HCT116 (cell line): ENCODE measurements around the gene CD99L2.

Experiments used
- POLR2A ChIP-seq: IDR thresholded peaks from 2 replicates; pipeline ENCODE4 v1.7.0; 2011; ENCODE audit warnings: borderline replicate concordance; ENCODE audit not compliant: insufficient read depth, insufficient read length; ENCODE audit errors: extremely low read depth
- POLR2AphosphoS5 ChIP-seq: IDR thresholded peaks from 2 replicates; pipeline ENCODE4 v1.6.1; 2011; ENCODE audit warnings: mild to moderate bottlenecking, low read depth, low read length, moderate library complexity
- RAD21 ChIP-seq: IDR thresholded peaks from 2 replicates; pipeline ENCODE4 v1.6.1; 2012; ENCODE audit warnings: low read depth, mild to moderate bottlenecking
- SIN3A ChIP-seq: IDR thresholded peaks from 2 replicates; pipeline ENCODE4 v1.6.1; 2012; ENCODE audit warnings: low read depth
- ZNF274 ChIP-seq: fragments of 200-500 bp; sonication (Bioruptor generic); IDR thresholded peaks from 2 replicates; pipeline ENCODE4 v1.6.1; 2014; ENCODE audit warnings: mild to moderate bottlenecking, low read depth, low read length, inconsistent platforms
- TF ChIP-seq, protein P1 (sequence below): IDR thresholded peaks from 2 replicates; pipeline ENCODE4 v1.6.1; 2012; ENCODE audit warnings: low read depth
- TF ChIP-seq, protein P2 (sequence below), 3 experiments: fragments of 200-600 bp in 1 of 3; sonication (generic) in 1 of 3; IDR thresholded peaks in 2 of 3; conservative IDR thresholded peaks in 1 of 3; 2 replicates each; pipeline ENCODE4 v1.5.1; 2012 to 2017; ENCODE audit warnings: low read depth in 2 of 3, low read length in 2 of 3, antibody characterized with exemption in 1 of 3, borderline replicate concordance in 1 of 3, control low read depth in 1 of 3, mild to moderate bottlenecking in 1 of 3, mixed read lengths in 1 of 3, mixed run types in 1 of 3, moderate library complexity in 1 of 3; ENCODE audit not compliant: insufficient read depth in 1 of 3
- TF ChIP-seq, protein P3 (sequence below): IDR thresholded peaks from 2 replicates; pipeline ENCODE4 v1.6.1; 2012
- TF ChIP-seq, protein P4 (sequence below): IDR thresholded peaks from 2 replicates; pipeline ENCODE4 v1.6.1; 2012

DNA sequence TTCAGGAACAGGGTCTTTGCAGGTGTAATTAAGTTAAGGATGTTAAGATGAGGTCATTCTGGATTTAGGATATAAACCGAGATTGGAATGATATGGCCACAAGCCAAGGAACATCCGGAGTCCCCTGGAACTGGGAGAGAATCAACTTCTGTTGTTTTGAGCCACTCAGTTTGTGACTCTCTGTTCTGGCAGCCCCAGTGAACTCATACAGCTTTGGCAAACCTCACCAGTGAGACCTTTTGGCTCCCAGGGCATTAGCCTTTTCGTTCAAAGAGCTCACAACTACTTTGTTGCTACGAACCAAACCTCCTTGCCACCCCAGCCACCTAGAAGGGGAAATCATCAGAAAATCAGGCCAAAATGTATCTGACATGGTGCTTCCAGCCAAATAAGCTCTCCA, 124.8 kb downstream of the CD99L2 start:
- TF ChIP-seq POLR2A (no peak), POLR2AphosphoS5 (no peak), SIN3A (no peak), ZNF274 (no peak), RAD21 (no peak)
- TF ChIP-seq, protein P1, sequence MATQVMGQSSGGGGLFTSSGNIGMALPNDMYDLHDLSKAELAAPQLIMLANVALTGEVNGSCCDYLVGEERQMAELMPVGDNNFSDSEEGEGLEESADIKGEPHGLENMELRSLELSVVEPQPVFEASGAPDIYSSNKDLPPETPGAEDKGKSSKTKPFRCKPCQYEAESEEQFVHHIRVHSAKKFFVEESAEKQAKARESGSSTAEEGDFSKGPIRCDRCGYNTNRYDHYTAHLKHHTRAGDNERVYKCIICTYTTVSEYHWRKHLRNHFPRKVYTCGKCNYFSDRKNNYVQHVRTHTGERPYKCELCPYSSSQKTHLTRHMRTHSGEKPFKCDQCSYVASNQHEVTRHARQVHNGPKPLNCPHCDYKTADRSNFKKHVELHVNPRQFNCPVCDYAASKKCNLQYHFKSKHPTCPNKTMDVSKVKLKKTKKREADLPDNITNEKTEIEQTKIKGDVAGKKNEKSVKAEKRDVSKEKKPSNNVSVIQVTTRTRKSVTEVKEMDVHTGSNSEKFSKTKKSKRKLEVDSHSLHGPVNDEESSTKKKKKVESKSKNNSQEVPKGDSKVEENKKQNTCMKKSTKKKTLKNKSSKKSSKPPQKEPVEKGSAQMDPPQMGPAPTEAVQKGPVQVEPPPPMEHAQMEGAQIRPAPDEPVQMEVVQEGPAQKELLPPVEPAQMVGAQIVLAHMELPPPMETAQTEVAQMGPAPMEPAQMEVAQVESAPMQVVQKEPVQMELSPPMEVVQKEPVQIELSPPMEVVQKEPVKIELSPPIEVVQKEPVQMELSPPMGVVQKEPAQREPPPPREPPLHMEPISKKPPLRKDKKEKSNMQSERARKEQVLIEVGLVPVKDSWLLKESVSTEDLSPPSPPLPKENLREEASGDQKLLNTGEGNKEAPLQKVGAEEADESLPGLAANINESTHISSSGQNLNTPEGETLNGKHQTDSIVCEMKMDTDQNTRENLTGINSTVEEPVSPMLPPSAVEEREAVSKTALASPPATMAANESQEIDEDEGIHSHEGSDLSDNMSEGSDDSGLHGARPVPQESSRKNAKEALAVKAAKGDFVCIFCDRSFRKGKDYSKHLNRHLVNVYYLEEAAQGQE, result no peak
- TF ChIP-seq, protein P2, sequence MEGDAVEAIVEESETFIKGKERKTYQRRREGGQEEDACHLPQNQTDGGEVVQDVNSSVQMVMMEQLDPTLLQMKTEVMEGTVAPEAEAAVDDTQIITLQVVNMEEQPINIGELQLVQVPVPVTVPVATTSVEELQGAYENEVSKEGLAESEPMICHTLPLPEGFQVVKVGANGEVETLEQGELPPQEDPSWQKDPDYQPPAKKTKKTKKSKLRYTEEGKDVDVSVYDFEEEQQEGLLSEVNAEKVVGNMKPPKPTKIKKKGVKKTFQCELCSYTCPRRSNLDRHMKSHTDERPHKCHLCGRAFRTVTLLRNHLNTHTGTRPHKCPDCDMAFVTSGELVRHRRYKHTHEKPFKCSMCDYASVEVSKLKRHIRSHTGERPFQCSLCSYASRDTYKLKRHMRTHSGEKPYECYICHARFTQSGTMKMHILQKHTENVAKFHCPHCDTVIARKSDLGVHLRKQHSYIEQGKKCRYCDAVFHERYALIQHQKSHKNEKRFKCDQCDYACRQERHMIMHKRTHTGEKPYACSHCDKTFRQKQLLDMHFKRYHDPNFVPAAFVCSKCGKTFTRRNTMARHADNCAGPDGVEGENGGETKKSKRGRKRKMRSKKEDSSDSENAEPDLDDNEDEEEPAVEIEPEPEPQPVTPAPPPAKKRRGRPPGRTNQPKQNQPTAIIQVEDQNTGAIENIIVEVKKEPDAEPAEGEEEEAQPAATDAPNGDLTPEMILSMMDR (IDR thresholded peaks at IDR 0.05 in 2 of 3, conservative IDR thresholded peaks at IDR 0.05 in 1 of 3; ENCODE audit: borderline replicate concordance in 1 of 3, insufficient read depth in 1 of 3, low read depth in 2 of 3, low read length in 2 of 3), result no peak
- TF ChIP-seq, protein P3, sequence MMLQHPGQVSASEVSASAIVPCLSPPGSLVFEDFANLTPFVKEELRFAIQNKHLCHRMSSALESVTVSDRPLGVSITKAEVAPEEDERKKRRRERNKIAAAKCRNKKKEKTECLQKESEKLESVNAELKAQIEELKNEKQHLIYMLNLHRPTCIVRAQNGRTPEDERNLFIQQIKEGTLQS, result no peak
- TF ChIP-seq, protein P4, sequence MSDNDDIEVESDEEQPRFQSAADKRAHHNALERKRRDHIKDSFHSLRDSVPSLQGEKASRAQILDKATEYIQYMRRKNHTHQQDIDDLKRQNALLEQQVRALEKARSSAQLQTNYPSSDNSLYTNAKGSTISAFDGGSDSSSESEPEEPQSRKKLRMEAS, result no peak
